Suprapubic skin (tissue), 4 donors: ENCODE results near the gene KCNA10. TPM values are rescaled to one million over a fixed set of nuclear protein-coding genes. Genes with fewer than 3 reads are reported as not detected.

Source experiments
- DNase-seq, 2 donors: peaks; one replicate each; pipeline ENCODE4 v3.0.0-alpha.2; 2019; ENCODE audit warnings: low spot score in 2 of 2
- H3K27ac ChIP-seq: fragments of 200-600 bp; sonication (generic); one replicate; pipeline ENCODE4 v1.5.1; 2019
- H3K27me3 ChIP-seq: fragments of 200-600 bp; sonication (generic); one replicate; pipeline ENCODE4 v1.5.1; 2019
- H3K36me3 ChIP-seq: fragments of 200-600 bp; sonication (generic); one replicate; pipeline ENCODE4 v1.5.1; 2019
- H3K4me1 ChIP-seq: fragments of 200-600 bp; sonication (generic); one replicate; pipeline ENCODE4 v1.5.1; 2019
- H3K4me3 ChIP-seq: fragments of 200-600 bp; sonication (generic); one replicate; pipeline ENCODE4 v1.5.1; 2019; ENCODE audit warnings: mild to moderate bottlenecking
- H3K9me3 ChIP-seq: fragments of 200-600 bp; sonication (generic); one replicate; pipeline ENCODE4 v1.5.1; 2019
- CTCF ChIP-seq, 2 donors: fragments of 200-600 bp in 1 of 2; fragments of 450-650 bp in 1 of 2; sonication (generic) in 1 of 2; IDR thresholded peaks; one replicate each; pipeline ENCODE4 v1.5.1; 2016 to 2019; ENCODE audit warnings: antibody characterized with exemption in 2 of 2, mild to moderate bottlenecking in 1 of 2, moderate library complexity in 1 of 2
- EP300 ChIP-seq: sonication (generic); formaldehyde crosslinking; IDR thresholded peaks from one replicate; pipeline ENCODE4 v1.6.1; 2017; ENCODE audit warnings: antibody characterized with exemption
- POLR2A ChIP-seq, 2 donors: fragments of 450-650 bp; IDR thresholded peaks; one replicate each; pipeline ENCODE4 v1.6.1; 2017; ENCODE audit warnings: antibody characterized with exemption in 2 of 2, mild to moderate bottlenecking in 2 of 2, moderate library complexity in 2 of 2
- POLR2AphosphoS5 ChIP-seq, 3 donors: sonication (generic); formaldehyde crosslinking; IDR thresholded peaks; one replicate each; pipeline ENCODE4 v1.6.1; 2017; ENCODE audit warnings: antibody characterized with exemption in 3 of 3
- WGBS: methylation state at CpG from one replicate; pipeline ENCODE4 v1.1.5; 2018; 5-methylcytosine and 5-hydroxymethylcytosine counted together
- total RNA-seq, 4 donors: library from RNA; depleted of rRNA; stranded (reverse); fragments of >200 nt; gene quantifications; one replicate each; pipeline ENCODE4 v1.1.0, GENCODE V29; 2016

KCNA10 gene
- total RNA-seq, 4 donors from 2014 or later = not detected

GRCh38 chr1:110538075-110538474 is 19.1 kb upstream of the KCNA10 start:
- DNase-seq = no peak
- Histone ChIP-seq H3K4me1 (no peaks in the 10 kb centered on the region), H3K36me3 (no peaks in the 10 kb centered on the region), H3K27ac (no peak overlapping the region), H3K9me3 (no peaks in the 10 kb centered on the region), H3K4me3 (no peak overlapping the region), H3K27me3 (peaks cover 13% of the 10 kb centered on the region)
- TF ChIP-seq POLR2A (IDR thresholded peaks at IDR 0.05) = no peak
- no peak for TF ChIP-seq POLR2AphosphoS5 (IDR thresholded peaks at IDR 0.05)
- TF ChIP-seq EP300 = no peak
- no peak for TF ChIP-seq CTCF (IDR thresholded peaks at IDR 0.05)
- WGBS = 77% methylated on average over 16 of the region's 16 CpGs

- WGBS = 39% methylated on average over 3 of the region's 3 CpGs
- TF ChIP-seq POLR2A (IDR thresholded peaks at IDR 0.05) = no peak
- no peak for TF ChIP-seq POLR2AphosphoS5 (IDR thresholded peaks at IDR 0.05)
- TF ChIP-seq EP300 = no peak
- TF ChIP-seq CTCF (IDR thresholded peaks at IDR 0.05) = no peak
- no peaks in the 10 kb centered on the region for H3K4me1 ChIP-seq
- H3K27me3 ChIP-seq = peaks cover 23% of the 10 kb centered on the region
- H3K4me3 ChIP-seq = no peak overlapping the region
- H3K9me3 ChIP-seq = no peaks in the 10 kb centered on the region
- H3K36me3 ChIP-seq = no peaks in the 10 kb centered on the region
- no peak overlapping the region for H3K27ac ChIP-seq
- DNase-seq = no peak
Observed at GRCh38 chr1:110535985-110536384, 17.0 kb upstream of the KCNA10 start.

GRCh38 chr1:110533230-110533629 is 14.3 kb upstream of the KCNA10 start:
- H3K9me3 ChIP-seq = no peaks in the 10 kb centered on the region
- 65% methylated on average over 2 of the region's 3 CpGs for WGBS
- no peak for DNase-seq
- TF ChIP-seq POLR2A (IDR thresholded peaks at IDR 0.05) = no peak
- TF ChIP-seq EP300 = no peak
- TF ChIP-seq POLR2AphosphoS5 (IDR thresholded peaks at IDR 0.05) = no peak
- no peak for TF ChIP-seq CTCF (IDR thresholded peaks at IDR 0.05)
- H3K4me3 ChIP-seq = no peak overlapping the region
- no peaks in the 10 kb centered on the region for H3K4me1 ChIP-seq
- no peak overlapping the region for H3K27ac ChIP-seq
- H3K27me3 ChIP-seq = peaks cover 37% of the 10 kb centered on the region
- no peaks in the 10 kb centered on the region for H3K36me3 ChIP-seq

GRCh38 chr1:110529011-110529410 is 10.0 kb upstream of the KCNA10 start:
- WGBS = 93% methylated on average over 1 of the region's 1 CpG

GRCh38 chr1:110526201-110526780 is 7.3 kb upstream of the KCNA10 start:
- H3K36me3 ChIP-seq = no peaks in the 10 kb centered on the region
- DNase-seq = no peak
- H3K27ac ChIP-seq = no peak overlapping the region
- WGBS = 63% methylated on average over 7 of the region's 7 CpGs
- no peaks in the 10 kb centered on the region for H3K9me3 ChIP-seq
- no peaks in the 10 kb centered on the region for H3K4me1 ChIP-seq
- H3K27me3 ChIP-seq = peaks cover 64% of the 10 kb centered on the region
- H3K4me3 ChIP-seq = no peak overlapping the region
- TF ChIP-seq POLR2AphosphoS5 (IDR thresholded peaks at IDR 0.05) = no peak
- TF ChIP-seq EP300 = no peak
- no peak for TF ChIP-seq POLR2A (IDR thresholded peaks at IDR 0.05)
- TF ChIP-seq CTCF (IDR thresholded peaks at IDR 0.05) = no peak

More at GRCh38 chr1:110529011-110529410, 10.0 kb upstream of the KCNA10 start:
- DNase-seq = no peak
- H3K4me1 ChIP-seq = no peaks in the 10 kb centered on the region
- peaks cover 71% of the 10 kb centered on the region for H3K27me3 ChIP-seq
- H3K9me3 ChIP-seq = no peaks in the 10 kb centered on the region
- TF ChIP-seq EP300 = no peak
- no peaks in the 10 kb centered on the region for H3K36me3 ChIP-seq
- no peak overlapping the region for H3K4me3 ChIP-seq
- no peak overlapping the region for H3K27ac ChIP-seq

- Histone ChIP-seq H3K27me3 (peaks cover 61% of the 10 kb centered on the region), H3K27ac (no peak overlapping the region)
- WGBS = 32% methylated on average over 6 of the region's 6 CpGs
Observed at GRCh38 chr1:110525249-110525595, 6.2 kb upstream of the KCNA10 start.

More at GRCh38 chr1:110525249-110525595, 6.2 kb upstream of the KCNA10 start:
- Histone ChIP-seq H3K36me3 (no peaks in the 10 kb centered on the region), H3K4me3 (no peak overlapping the region), H3K9me3 (no peaks in the 10 kb centered on the region), H3K4me1 (no peaks in the 10 kb centered on the region)
- TF ChIP-seq POLR2A (IDR thresholded peaks at IDR 0.05) (no peak), CTCF (IDR thresholded peaks at IDR 0.05) (no peak), EP300 (no peak), POLR2AphosphoS5 (IDR thresholded peaks at IDR 0.05) (no peak)
- no peak for DNase-seq
